Caki2 (cell line): ENCODE results near the gene MYF6. TPM values are rescaled to one million over a fixed set of nuclear protein-coding genes. Genes with fewer than 3 reads are reported as not detected.

Experiments
- DNase-seq: peaks from one replicate; pipeline ENCODE4 v3.0.0-alpha.2; 2015; ENCODE audit warnings: low read depth
- in situ Hi-C: cut with HindIII; loops from 2 replicates; pipeline ENCODE4 v1.10.0; 2016; ENCODE audit warnings: low sequenced_read_pairs, low pct_unique_long_range_greater_than_20kb, mixed read lengths
- total RNA-seq: library from RNA; depleted of rRNA; stranded (reverse); fragments of >200 nt; shearing (Covaris generic); gene quantifications from 2 replicates; pipeline ENCODE4 v1.2.3, GENCODE V29; 2014; ENCODE audit warnings: low replicate concordance

Gene MYF6
- total RNA-seq, 1 experiment from 2014 or later = not detected

GRCh38 chr12:80701388-80701787 lies 6.0 kb upstream of the MYF6 start:
- in situ Hi-C loops = no loop called here
- DNase-seq = no peak

DNA sequence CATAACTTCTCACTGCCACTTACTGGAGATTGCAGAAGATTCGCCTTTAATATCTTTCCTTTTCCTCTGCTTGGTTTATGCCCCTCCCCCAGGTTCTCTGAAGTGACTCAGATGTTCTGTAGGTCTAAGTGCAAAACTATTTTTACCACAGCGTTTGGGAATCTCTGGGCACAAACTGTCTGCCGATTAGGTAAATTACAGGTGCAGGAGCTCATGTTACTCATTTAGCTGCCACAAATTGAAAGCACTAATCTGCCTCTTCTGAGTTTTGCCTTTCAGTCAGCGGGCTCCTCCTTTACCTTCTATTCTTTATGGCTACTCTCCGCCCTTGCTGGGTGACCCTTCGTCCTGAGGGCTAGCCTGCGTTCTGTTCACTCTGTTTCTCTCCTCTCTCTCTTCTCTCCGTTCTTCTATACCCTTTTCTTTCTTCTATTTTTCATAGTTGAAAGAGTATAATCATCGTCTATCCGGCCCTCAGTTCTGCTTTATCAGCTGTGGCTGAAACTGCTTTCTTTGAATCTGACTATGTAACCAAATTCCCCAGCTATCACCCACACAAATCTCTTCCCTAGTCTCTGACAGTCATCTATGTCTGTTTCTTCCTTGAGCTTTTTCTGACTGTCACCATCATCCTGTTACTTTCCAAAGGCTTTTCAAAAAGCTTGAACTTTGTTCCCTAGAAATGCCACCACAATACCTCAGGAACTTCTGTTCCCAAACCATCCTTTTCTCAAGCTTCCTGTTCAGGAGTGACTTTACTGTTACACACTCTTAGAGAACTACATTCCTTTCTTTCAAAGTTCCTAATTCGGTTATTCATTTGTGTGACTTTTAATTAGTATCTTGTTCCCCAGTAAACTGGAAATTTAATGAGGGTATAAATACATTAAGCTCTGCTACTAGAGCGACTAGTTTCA lies 4.3 kb upstream of the MYF6 start:
- DNase-seq = peak; percentile 41
- in situ Hi-C loops = no loop called here

GRCh38 chr12:80704420-80704819 lies 3.0 kb upstream of the MYF6 start:
- in situ Hi-C loops = no loop called here
- DNase-seq = no peak

- DNase-seq = no peak
- in situ Hi-C loops = no loop called here
Observed at GRCh38 chr12:80707830-80708258, 410 bp downstream of the MYF6 start.

DNA sequence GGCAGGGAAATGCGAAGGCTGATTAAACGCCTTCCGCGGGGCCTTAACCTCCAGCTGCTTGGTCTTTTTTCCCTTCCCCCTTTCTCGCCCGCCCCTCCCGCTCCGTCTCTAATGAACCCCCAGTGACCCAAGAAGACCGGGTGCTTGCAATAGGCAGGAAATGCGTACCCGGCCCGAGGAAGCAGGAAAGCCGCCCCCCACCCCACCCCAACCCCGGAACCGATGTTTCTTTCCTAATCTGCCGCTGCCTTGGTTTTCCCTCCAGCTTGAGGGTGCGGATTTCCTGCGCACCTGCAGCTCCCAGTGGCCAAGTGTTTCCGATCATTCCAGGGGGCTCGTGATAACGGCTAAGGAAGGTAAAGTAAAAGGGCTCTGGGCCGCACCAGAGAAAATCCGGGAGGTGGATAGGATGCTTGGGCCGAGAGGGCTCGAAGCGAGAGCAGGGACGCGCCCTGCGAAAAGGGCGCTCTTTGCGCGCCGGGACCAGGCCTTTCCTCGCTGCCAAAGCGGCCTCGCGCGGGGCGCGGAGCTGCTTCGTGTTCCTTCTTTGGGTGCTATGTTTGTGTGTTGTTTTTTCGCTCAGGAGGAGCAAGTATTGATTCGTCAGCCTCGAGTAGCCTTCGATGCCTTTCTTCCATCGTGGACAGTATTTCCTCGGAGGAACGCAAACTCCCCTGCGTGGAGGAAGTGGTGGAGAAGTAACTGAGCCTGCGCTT lies 983 bp downstream of the MYF6 start:
- in situ Hi-C loops = no loop called here
- DNase-seq = no peak

DNA sequence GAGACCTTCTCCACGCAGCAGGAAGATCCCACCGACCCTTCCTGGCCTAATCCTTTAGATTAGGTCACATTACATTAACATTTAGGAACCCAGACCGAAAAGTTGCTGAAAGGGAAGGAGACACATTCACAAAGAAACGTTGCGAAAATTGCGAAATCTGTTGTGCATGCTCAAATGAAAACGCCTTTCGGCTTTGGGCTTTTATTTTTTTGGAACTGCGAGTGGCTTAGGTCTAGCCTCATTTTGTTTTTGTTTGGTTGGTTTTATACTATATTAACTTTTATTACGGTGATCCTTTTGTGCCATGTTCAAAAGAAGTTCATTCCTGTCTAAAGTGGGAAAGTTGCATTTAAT lies 1.5 kb downstream of the MYF6 start:
- DNase-seq = no peak
- in situ Hi-C loops = no loop called here

DNA sequence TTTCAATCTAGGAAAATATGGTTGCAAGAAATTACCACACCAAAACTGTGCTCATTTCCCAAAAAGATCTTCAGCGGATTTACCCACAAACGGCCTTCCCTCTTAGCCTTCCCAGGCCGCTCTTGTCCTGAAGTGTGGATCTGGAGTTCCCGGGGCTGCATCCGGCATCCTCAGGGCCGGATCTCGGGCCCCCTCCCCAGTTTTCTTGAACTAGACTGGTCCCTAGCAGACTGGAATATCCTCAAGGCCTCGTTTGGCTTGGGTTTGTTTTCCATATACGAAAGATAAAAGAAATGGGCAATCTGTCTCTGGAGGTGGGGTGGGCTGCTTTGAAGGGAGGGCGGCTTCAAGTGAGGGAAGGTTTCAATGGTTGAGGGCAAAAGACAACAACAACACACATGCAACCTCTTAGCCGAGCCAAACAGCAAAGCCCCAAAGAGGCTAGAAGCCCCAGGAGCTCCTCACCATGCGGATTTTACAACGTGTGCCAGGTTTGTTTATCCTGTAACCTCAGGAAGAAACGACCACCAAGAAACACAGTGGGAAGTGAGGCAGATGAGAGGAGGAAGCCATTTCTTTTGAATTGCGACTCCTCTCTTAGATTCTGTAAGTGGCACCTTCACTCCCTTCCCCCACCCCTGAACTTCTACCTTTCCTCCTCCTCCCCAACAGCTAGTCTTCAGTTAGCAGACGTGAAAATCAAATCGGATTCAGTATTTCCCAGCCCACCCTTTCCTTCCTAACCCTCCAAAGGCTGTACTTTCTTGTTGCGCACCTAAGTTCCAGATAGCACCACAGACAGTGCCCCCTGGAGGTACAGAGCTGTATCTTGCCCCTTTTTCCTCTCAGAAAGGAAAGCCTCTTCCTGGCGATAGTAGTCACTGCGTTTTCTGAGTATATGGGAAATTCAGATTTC lies 2.6 kb downstream of the MYF6 start:
- in situ Hi-C loops = no loop called here
- DNase-seq = no peak

GRCh38 chr12:80710727-80711449 lies 3.5 kb downstream of the MYF6 start:
- DNase-seq = no peak
- in situ Hi-C loops = no loop called here

GRCh38 chr12:80711866-80712265 lies 4.4 kb downstream of the MYF6 start:
- no peak for DNase-seq
- in situ Hi-C loops = no loop called here

DNA sequence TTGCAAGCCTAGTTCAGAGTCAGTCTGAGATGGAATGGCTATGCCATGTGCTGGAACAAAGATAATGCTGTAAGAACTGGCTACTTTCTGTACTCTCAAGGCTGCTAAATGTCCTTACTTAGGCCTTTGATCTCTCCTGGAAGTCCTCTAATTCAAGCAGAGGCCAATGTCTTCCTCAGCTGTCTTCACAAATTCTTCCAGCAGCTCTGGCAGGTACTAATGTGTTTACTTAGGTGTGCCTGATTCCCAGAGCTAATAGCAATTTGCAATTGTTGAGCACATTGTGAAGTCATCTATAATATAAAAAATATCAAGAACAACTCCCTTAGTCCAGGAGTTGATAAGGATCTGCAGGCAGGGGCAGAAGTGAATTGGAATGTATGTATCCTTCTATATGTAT lies 5.4 kb downstream of the MYF6 start:
- DNase-seq = no peak
- in situ Hi-C loops = no loop called here

DNA sequence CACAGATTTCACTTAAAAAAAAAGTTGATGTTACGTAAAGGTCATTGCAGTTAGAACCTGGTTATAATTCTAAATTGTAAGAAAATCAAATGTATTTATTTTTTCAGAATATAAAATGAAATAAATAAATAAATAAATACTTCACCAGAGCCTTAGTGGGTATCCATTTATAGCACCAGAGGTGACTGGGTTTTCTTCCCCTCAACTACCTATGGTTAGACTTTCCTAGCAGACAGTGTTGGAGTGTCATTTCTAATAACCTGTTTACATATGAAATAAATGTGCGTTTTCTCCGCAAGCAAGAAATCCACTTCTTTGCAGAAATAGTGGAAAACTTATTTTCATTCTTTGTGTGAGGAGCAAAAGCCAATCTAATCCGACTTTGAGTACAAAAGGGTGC lies 6.0 kb downstream of the MYF6 start:
- in situ Hi-C loops = no loop called here
- no peak for DNase-seq

DNA sequence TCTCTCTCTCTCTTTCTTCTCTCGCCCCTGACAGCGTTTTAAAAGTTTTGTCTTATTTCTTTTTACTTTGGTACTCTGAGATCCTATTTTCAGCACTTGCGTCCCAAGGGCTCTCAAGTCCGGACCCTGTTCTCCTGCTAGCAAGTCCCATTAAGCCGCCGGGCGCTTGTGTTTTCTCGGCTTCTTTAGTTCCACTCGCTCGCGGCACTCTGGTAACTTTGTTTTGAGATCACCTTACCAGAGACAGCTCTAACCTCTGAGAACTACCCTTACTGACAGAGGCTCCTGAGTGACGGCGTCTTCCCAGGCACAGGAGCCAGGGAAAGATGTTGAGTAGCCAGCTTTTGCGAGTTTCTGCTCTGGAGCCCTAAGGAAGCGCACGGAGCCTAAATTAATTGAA lies 6.6 kb downstream of the MYF6 start:
- in situ Hi-C loops = no loop called here
- no peak for DNase-seq

DNA sequence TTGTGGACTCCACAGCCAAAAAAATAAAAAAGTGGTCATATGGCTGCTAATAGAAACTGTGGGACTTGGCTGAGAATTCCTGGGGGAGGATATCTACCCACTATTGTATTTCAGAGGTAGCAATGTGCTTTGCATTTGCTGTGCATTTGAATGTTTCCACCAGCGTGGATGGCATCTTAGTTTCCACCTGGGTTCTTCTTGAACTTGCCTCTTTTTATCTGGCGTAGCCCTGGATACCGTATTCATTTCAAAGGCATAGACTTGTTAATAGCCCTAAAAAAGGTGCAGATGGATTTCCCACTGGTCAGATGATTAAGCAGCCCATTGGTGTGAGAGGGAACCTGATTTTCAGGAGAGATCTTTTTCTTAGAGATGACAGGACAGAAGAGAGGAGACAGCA lies 7.4 kb downstream of the MYF6 start:
- in situ Hi-C loops = no loop called here
- DNase-seq = no peak

DNA sequence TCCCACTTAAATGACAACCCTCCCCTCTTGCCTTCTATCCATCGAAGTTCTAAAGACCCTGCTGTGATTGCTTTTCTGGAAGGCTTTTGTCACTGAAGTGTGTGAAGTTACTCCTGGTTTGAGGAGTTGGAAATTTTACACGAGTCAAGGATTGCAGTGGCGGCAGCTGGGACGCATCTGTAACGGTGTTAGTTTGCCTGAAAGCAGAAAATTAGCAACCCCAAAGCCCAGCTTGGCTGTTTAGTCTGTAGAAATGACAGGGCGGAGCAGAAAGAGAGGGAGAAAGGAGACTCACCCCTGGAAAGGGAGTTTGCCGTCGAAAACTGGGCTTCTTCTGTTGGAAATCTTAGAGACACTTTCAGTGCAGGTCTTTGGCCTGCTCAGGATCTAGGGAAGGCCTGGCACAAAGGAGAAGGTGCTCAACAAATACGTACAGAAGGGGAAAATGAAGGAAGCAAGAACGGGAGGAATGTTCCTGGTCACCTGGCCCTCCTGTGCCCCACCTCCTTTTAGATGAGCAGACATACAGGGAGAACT lies 8.3 kb downstream of the MYF6 start:
- in situ Hi-C loops = no loop called here
- DNase-seq = no peak

- in situ Hi-C loops = no loop called here
- DNase-seq = no peak
Observed at GRCh38 chr12:80716696-80717469, 9.4 kb downstream of the MYF6 start, which contains the start of gene MYF5. Gene MYF5 (plus strand): TSS chr12:80716912. CDS start chr12:80717064, 152 bp downstream.

DNA sequence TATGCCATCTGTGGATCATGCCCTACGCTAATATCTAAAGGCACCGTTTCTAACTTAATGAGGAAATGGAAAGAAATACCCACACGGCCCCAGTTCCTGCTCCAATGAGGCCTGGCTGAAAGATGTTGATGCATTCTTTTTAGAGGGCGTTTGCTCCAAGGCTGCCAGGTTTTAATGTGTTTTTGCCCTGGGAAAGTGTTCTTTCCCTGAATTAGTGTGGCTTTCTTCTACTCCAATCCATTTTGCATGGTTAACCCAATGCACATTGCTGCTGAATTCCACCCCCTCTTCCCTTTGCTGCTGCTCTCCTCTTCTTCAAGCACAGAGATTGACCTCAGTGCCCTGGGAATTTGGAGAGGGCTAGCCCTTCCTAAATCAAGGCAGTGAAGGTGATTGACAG lies 10.4 kb downstream of the MYF6 start:
- in situ Hi-C loops = no loop called here
- no peak for DNase-seq

DNA sequence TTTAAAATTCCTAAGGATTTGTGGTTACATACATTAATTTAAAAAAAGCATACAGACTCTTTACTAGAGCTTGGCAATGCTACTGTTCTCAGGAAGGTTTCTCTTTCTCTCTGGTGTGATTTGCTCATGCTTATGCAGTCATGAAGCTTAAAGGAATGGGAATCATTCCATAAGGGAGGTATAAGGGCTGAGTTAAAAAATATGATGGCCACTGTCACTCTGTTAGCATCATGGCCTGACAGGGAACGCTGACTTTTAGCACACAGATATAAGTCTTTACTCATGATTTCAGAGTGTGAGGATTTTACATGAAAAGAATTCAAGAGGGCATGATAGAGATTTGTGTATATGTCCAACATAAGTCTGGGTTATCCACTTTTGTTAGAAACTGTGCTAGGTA lies 13.1 kb downstream of the MYF6 start:
- in situ Hi-C loops = no loop called here
- no peak for DNase-seq
